ENCODE measurements around the gene HTR1A. TPM values are rescaled to one million over a fixed set of nuclear protein-coding genes. Genes with fewer than 3 reads are reported as not detected.

Gene HTR1A
- not detected for total RNA-seq

DNA sequence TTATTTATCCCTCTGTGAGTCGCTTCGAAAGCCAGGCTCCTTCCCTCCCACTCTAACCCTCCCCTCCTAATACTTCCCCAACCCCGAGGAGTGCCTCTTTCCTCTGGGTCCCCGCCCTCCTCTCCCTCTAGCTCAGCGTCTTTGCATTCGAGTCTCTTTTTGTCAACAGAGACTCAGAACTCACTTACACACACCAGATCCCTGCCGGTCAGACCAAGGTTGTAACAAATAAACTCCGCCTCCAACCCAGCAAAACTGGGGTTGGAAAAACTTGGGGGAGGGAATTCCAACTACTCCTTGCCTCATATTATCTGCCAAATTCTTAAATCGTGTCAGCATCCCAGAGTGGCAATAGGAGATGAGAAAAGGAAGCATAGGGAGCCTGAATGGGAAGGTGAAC is at the start of gene HTR1A:
Gene HTR1A (minus strand): TSS at position 167 of the 400 bp plus-strand sequence. CDS start 726 bp downstream, outside the sequence.
- Mint-ChIP-seq H3K4me1 (ENCODE audit: low read depth) (no peaks in the 10 kb centered on the region), H3K27ac (no peak within 1 kb of the TSS), H3K27me3 (ENCODE audit: low read depth) (peaks cover 43% of the 10 kb centered on the region), H3K36me3 (ENCODE audit: insufficient read depth in 2 of 2) (peaks cover 9 to 13% of the 10 kb centered on the region in 2 donors), H3K4me3 (no peak within 1 kb of the TSS), H3K9me3 (peaks cover 3 to 4% of the 10 kb centered on the region in 2 donors)
- no peak for DNase-seq
- ATAC-seq (replicated peaks in 1 of 2), result no peak

DNA sequence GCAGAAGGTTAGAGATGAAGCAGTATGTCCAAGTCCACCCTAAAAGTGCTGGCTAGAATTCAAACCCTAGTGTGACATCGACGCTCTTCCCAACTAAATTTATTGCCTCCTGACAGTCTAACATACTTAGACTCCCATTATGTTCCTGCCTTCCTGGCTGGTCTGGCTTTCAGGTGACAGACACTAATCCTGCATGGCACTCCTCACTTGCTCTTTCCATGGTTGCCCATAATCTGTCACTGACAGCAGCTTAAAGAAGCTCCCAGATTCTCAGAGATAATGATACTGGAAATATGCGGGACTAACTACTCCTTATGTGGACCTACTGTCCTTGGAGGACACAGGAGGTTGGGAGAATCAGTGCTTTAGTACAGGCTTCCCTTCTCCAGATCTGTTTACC is 41.7 kb upstream of the HTR1A start:
- H3K4me1 Mint-ChIP-seq (ENCODE audit: low read depth), result no peaks in the 10 kb centered on the region
- no peak overlapping the region for H3K27ac Mint-ChIP-seq
- ATAC-seq (replicated peaks in 1 of 2) (no peak), DNase-seq (no peak)
- H3K36me3 Mint-ChIP-seq (ENCODE audit: insufficient read depth in 2 of 2), result no peaks in the 10 kb centered on the region
- no peak overlapping the region for H3K4me3 Mint-ChIP-seq
- no peaks in the 10 kb centered on the region for H3K27me3 Mint-ChIP-seq (ENCODE audit: low read depth)
- peaks cover 2 to 5% of the 10 kb centered on the region in 2 donors for H3K9me3 Mint-ChIP-seq

- no peak for DNase-seq
- Mint-ChIP-seq H3K4me1 (ENCODE audit: low read depth) (no peaks in the 10 kb centered on the region), H3K9me3 (peaks cover 2 to 6% of the 10 kb centered on the region in 2 donors), H3K36me3 (ENCODE audit: insufficient read depth in 2 of 2) (no peaks in the 10 kb centered on the region), H3K27me3 (ENCODE audit: low read depth) (no peaks in the 10 kb centered on the region), H3K27ac (no peak overlapping the region), H3K4me3 (no peak overlapping the region)
- no peak for ATAC-seq (replicated peaks in 1 of 2)
Measured at GRCh38 chr5:64000096-64000495, 37.9 kb upstream of the HTR1A start.

GRCh38 chr5:63987053-63987452 is 24.8 kb upstream of the HTR1A start:
- no peak overlapping the region for H3K27ac Mint-ChIP-seq
- H3K4me1 Mint-ChIP-seq (ENCODE audit: low read depth), result no peaks in the 10 kb centered on the region
- ATAC-seq (replicated peaks in 1 of 2) (no peak), DNase-seq (no peak)
- no peaks in the 10 kb centered on the region for H3K36me3 Mint-ChIP-seq (ENCODE audit: insufficient read depth in 2 of 2)
- H3K9me3 Mint-ChIP-seq, result peaks cover 3 to 10% of the 10 kb centered on the region in 2 donors
- no peaks in the 10 kb centered on the region for H3K27me3 Mint-ChIP-seq (ENCODE audit: low read depth)
- no peak overlapping the region for H3K4me3 Mint-ChIP-seq

- ATAC-seq (replicated peaks in 1 of 2) (no peak), DNase-seq (no peak)
- H3K4me1 Mint-ChIP-seq (ENCODE audit: low read depth), result no peaks in the 10 kb centered on the region
- H3K9me3 Mint-ChIP-seq, result peaks cover 6 to 18% of the 10 kb centered on the region in 2 donors
- H3K36me3 Mint-ChIP-seq (ENCODE audit: insufficient read depth in 2 of 2), result peaks cover 0 to 2% of the 10 kb centered on the region in 2 donors
- H3K4me3 Mint-ChIP-seq, result no peak overlapping the region
- H3K27ac Mint-ChIP-seq, result no peak overlapping the region
- H3K27me3 Mint-ChIP-seq (ENCODE audit: low read depth), result no peaks in the 10 kb centered on the region
Measured at GRCh38 chr5:63981864-63982263, 19.6 kb upstream of the HTR1A start.

DNA sequence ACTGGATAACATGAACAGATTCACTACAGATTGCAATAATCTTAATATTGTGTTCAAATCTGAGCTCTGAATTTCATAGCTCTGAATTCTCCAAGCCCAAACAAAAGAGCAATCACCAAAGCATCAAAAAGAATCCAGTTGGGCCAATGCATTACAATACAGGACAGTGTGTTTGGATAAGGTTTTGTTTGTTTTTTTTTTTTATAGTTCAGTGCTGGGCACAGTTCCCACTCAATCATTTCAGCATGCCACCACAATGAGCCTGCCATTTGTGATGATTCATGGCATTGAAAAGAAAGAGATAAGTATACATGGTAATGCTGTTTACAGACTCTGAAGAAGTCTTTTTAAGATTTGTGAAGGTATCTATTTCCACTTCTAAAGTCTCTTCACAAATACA is 1.7 kb upstream of the HTR1A start:
- peaks cover 3 to 4% of the 10 kb centered on the region in 2 donors for H3K9me3 Mint-ChIP-seq
- H3K4me1 Mint-ChIP-seq (ENCODE audit: low read depth), result no peaks in the 10 kb centered on the region
- peaks cover 9 to 10% of the 10 kb centered on the region in 2 donors for H3K36me3 Mint-ChIP-seq (ENCODE audit: insufficient read depth in 2 of 2)
- ATAC-seq (replicated peaks in 1 of 2), result no peak
- peaks cover 36% of the 10 kb centered on the region for H3K27me3 Mint-ChIP-seq (ENCODE audit: low read depth)
- no peak overlapping the region for H3K27ac Mint-ChIP-seq
- DNase-seq, result no peak
- H3K4me3 Mint-ChIP-seq, result no peak overlapping the region

DNA sequence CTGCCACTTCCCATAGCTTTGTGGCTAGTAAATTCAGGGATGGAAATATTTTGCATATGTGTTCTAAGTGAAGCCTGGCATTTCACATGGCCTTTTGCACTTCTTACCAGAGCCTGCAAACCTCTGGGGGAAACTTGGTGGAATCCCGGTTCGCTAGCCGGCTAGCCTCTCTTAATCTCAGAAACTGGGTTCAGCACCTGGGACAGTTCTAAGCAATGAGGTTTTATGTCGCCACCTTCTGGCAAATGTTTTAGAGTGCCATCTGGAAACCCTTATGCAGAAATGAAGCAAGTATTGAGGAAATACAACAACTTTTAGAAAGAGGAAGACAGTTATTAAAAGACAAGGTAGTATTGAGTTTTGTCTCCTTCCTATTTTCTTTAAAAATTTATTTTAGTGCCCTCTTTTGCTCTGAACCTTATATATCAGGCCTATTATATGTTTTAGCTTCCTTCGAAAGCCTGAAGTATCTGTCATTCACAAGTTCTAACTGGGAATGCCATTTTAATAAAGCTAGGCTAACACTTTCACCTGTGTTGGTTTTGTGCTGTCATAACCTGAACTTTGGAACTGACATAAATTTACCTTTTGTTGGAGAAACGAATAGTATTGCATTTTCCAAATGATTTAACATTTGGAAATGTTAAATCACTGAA is 963 bp upstream of the HTR1A start:
- peaks cover 43% of the 10 kb centered on the region for H3K27me3 Mint-ChIP-seq (ENCODE audit: low read depth)
- H3K9me3 Mint-ChIP-seq, result peaks cover 3 to 4% of the 10 kb centered on the region in 2 donors
- ATAC-seq (replicated peaks in 1 of 2), result no peak
- DNase-seq, result peak; percentile 31 to 38
- H3K27ac Mint-ChIP-seq, result no peak overlapping the region
- H3K4me1 Mint-ChIP-seq (ENCODE audit: low read depth), result no peaks in the 10 kb centered on the region
- peaks cover 9 to 13% of the 10 kb centered on the region in 2 donors for H3K36me3 Mint-ChIP-seq (ENCODE audit: insufficient read depth in 2 of 2)
- H3K4me3 Mint-ChIP-seq, result no peak overlapping the region

- Mint-ChIP-seq H3K27me3 (ENCODE audit: low read depth) (peaks cover 43% of the 10 kb centered on the region), H3K27ac (no peak overlapping the region), H3K36me3 (ENCODE audit: insufficient read depth in 2 of 2) (peaks cover 9 to 13% of the 10 kb centered on the region in 2 donors), H3K9me3 (peaks cover 3 to 4% of the 10 kb centered on the region in 2 donors), H3K4me1 (ENCODE audit: low read depth) (no peaks in the 10 kb centered on the region), H3K4me3 (no peak overlapping the region)
- no peak for DNase-seq
- ATAC-seq (replicated peaks in 1 of 2), result no peak
Measured at GRCh38 chr5:63961598-63962161, 565 bp downstream of the HTR1A start.

GRCh38 chr5:63961125-63961597 is 1.1 kb downstream of the HTR1A start:
- peaks cover 9 to 13% of the 10 kb centered on the region in 2 donors for H3K36me3 Mint-ChIP-seq (ENCODE audit: insufficient read depth in 2 of 2)
- H3K4me3 Mint-ChIP-seq, result no peak overlapping the region
- H3K9me3 Mint-ChIP-seq, result peaks cover 3 to 4% of the 10 kb centered on the region in 2 donors
- no peak for DNase-seq
- H3K27me3 Mint-ChIP-seq (ENCODE audit: low read depth), result peaks cover 43% of the 10 kb centered on the region
- no peak for ATAC-seq (replicated peaks in 1 of 2)
- H3K4me1 Mint-ChIP-seq (ENCODE audit: low read depth), result no peaks in the 10 kb centered on the region
- H3K27ac Mint-ChIP-seq, result no peak overlapping the region

DNA sequence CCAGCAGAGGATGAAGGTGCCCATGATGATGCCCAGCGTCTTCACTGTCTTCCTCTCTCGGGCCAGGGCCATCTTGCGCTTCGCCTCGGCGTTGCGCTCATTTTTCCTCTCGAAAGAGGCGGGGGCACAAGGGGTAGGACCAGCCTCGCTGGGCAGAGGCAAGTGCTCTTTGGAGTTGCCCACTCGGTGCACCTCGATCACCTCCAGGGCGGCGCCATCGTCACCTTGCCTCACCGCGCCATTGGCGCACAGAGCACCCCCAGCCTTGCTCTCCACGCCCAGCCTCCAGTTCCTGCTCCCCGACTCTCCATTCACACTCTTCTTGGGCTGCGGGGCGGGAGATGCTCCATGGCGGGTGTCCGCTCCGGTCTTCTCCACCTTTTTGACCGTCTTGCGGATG is 1.6 kb downstream of the HTR1A start:
- Mint-ChIP-seq H3K9me3 (peaks cover 7 to 8% of the 10 kb centered on the region in 2 donors), H3K36me3 (ENCODE audit: insufficient read depth in 2 of 2) (peaks cover 9 to 13% of the 10 kb centered on the region in 2 donors), H3K4me1 (ENCODE audit: low read depth) (no peaks in the 10 kb centered on the region), H3K27me3 (ENCODE audit: low read depth) (peaks cover 43% of the 10 kb centered on the region), H3K4me3 (no peak overlapping the region), H3K27ac (no peak overlapping the region)
- DNase-seq (no peak), ATAC-seq (replicated peaks in 1 of 2) (no peak)

DNA sequence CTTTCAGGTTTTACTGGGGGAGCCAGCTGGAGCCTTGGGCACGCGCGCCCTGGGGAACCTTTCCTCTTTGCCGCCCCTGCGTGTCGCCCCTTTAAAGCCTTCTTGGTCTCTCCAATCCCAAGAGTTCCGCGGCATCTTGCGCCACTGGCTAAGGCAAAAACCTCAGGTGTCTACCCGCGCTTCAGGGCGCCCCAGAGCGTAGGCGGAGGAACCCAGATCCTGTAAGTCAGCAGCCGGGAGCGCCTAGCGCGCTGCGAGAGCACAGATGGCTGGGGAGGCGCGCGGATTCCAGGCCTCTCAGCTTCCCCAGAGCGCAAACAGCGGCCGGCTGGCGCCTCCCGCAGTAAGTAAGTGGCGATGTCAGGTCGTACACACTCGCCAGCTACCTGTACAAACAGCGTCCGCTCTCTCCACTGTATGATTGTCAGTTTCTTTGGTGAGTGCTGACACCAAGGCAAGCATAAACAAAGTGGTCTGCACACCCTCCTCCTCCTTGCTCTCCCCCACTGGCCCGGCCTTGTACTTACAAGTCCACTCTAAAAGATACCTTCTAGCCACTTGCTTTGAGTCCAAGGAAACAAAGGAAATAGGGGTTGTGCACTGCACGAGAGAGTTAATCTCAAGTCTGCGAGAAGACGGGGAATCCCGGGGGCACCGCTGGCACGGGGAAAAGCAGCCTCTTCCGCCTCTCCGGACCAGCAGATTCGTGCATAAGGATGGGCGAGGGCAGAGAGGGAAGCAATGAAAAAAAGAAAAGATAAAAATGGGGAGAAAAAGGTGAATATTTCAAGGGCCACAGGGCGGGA is 2.9 kb downstream of the HTR1A start:
- H3K27me3 Mint-ChIP-seq (ENCODE audit: low read depth), result peaks cover 43% of the 10 kb centered on the region

DNA sequence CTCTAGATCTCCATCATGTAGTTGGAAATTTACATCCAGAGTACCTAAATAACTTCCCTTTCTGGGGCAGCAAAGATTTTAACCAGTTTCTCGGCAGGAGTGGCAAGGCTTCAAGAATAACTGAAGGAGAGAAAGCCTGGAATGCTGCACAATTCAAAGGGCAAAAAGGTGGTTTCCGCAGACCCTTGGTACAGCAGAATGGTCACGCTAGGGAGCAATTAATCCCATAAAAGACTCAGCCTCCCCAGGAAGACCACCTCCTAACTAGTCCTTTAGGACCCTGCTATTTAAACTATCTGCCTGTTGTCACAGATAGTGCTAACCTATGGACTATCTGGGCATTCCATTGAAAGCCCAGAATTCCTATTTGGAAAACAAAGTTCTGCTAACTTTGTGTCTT is 3.6 kb downstream of the HTR1A start:
- DNase-seq (no peak), ATAC-seq (replicated peaks in 1 of 2) (no peak)
- no peak overlapping the region for H3K4me3 Mint-ChIP-seq
- peaks cover 8 to 10% of the 10 kb centered on the region in 2 donors for H3K9me3 Mint-ChIP-seq
- no peak overlapping the region for H3K27ac Mint-ChIP-seq
- peaks cover 9 to 13% of the 10 kb centered on the region in 2 donors for H3K36me3 Mint-ChIP-seq (ENCODE audit: insufficient read depth in 2 of 2)
- no peaks in the 10 kb centered on the region for H3K4me1 Mint-ChIP-seq (ENCODE audit: low read depth)
- peaks cover 43% of the 10 kb centered on the region for H3K27me3 Mint-ChIP-seq (ENCODE audit: low read depth)

More for the DNA sequence above, 2.9 kb downstream of the HTR1A start:
- H3K4me1 Mint-ChIP-seq (ENCODE audit: low read depth), result no peaks in the 10 kb centered on the region
- DNase-seq, result no peak
- peaks cover 9 to 13% of the 10 kb centered on the region in 2 donors for H3K36me3 Mint-ChIP-seq (ENCODE audit: insufficient read depth in 2 of 2)
- no peak overlapping the region for H3K4me3 Mint-ChIP-seq
- peaks cover 8 to 10% of the 10 kb centered on the region in 2 donors for H3K9me3 Mint-ChIP-seq
- no peak overlapping the region for H3K27ac Mint-ChIP-seq
- ATAC-seq (replicated peaks in 1 of 2), result no peak

DNA sequence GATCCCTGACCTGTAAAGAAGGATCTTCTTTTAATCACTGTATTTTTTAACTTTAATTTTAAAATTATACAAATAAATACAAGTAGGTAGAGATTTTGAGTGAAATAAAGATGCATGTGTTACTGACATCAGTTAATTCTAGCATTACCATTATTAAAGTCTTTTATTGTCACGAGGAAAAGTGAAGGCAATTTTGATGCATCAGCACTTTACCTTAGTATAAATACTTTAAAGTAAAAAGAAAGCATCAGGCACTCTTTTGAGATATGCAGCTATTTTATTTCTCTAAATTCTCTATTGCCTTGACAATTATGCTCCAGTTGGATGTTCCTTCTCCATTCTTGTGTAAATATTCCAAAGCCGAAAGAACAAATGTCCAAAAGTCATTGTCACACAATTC is 4.6 kb downstream of the HTR1A start:
- Mint-ChIP-seq H3K4me3 (no peak overlapping the region), H3K27ac (no peak overlapping the region), H3K4me1 (ENCODE audit: low read depth) (no peaks in the 10 kb centered on the region), H3K9me3 (peaks cover 8 to 10% of the 10 kb centered on the region in 2 donors), H3K36me3 (ENCODE audit: insufficient read depth in 2 of 2) (peaks cover 9 to 13% of the 10 kb centered on the region in 2 donors), H3K27me3 (ENCODE audit: low read depth) (peaks cover 41% of the 10 kb centered on the region)
- ATAC-seq (replicated peaks in 1 of 2) (no peak), DNase-seq (no peak)

All from activated T-cell treated with anti-CD3 and anti-CD28 coated beads, Interleukin-2, amount 50 U/mL, for 72 hours (primary cell).